Stimulated activated CD4-positive, alpha-beta T cell treated with anti-CD3 and anti-CD28 coated beads, TNF-alpha, amount 100 ng/mL, for 1 hour (primary cell): Measurements from ENCODE around the gene FBXO36.

Source experiments
- DNase-seq, 3 donors: peaks; one replicate each; pipeline ENCODE4 v3.0.0-alpha.2; 2020; ENCODE audit warnings: low read depth in 3 of 3, low spot score in 1 of 3

The FBXO36 gene

GRCh38 chr2:230048010-230048671, 125.8 kb downstream of the FBXO36 start:
- DNase-seq, result no peak

GRCh38 chr2:230050136-230050535, 127.8 kb downstream of the FBXO36 start:
- no peak for DNase-seq

GRCh38 chr2:230052299-230052698, 130.0 kb downstream of the FBXO36 start:
- no peak for DNase-seq

GRCh38 chr2:230053753-230054478, 131.6 kb downstream of the FBXO36 start:
- DNase-seq, result no peak

GRCh38 chr2:230060672-230061293, 138.5 kb downstream of the FBXO36 start:
- no peak for DNase-seq
